GM10847 (cell line): ENCODE results near the gene LPCAT3.
A peak's percentile ranks its signal among the peaks of the same experiment; 100 is the strongest.

Experiments used
- POLR2A ChIP-seq: IDR thresholded peaks from 2 replicates; pipeline ENCODE4 v1.6.1; 2011; ENCODE audit not compliant: insufficient read length; ENCODE audit errors: extremely low read depth

Gene LPCAT3

DNA sequence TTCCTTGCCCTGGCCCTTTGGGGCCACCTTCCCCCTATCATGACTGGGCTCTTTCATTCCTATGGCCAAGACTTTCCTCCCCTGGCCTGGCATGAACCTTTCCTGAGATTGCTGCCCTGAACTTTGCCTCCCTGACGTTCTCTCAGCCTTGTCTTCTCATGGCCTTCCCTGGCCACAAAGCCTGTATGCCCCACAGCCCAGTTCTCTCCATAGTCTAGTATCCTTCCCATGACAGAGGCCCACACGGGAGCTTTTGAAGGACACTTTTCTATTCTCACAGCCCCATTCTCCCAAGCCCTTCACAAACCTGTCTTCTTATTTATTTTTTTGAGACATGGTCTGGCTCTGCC is 79.1 kb downstream of the LPCAT3 start:
- no peak for TF ChIP-seq POLR2A

DNA sequence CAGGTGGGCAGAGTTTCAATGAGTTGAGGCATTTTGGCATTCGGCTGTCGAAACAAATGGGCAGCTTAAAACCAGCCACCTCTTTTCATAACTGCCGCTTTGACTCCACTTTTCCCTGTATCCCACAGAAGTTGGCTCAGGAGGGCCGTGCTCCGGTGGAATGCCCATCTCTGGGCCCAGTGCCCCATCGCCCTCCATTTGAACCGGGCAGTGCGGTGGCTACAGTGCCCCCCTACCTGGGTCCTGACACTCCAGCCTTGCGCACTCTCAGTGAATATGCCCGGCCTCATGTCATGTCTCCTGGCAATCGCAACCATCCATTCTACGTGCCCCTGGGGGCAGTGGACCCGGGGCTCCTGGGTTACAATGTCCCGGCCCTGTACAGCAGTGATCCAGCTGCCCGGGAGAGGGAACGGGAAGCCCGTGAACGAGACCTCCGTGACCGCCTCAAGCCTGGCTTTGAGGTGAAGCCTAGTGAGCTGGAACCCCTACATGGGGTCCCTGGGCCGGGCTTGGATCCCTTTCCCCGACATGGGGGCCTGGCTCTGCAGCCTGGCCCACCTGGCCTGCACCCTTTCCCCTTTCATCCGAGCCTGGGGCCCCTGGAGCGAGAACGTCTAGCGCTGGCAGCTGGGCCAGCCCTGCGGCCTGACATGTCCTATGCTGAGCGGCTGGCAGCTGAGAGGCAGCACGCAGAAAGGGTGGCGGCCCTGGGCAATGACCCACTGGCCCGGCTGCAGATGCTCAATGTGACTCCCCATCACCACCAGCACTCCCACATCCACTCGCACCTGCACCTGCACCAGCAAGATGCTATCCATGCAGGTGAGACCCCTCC is 79.7 kb downstream of the LPCAT3 start:
- TF ChIP-seq POLR2A: no peak

GRCh38 chr12:6937481-6938352 is 80.6 kb downstream of the LPCAT3 start:
- peak; percentile 81 for TF ChIP-seq POLR2A

GRCh38 chr12:6936636-6937480 is 81.4 kb downstream of the LPCAT3 start:
- TF ChIP-seq POLR2A: peak; percentile 1

GRCh38 chr12:6936194-6936635 is 82.1 kb downstream of the LPCAT3 start:
- no peak for TF ChIP-seq POLR2A

GRCh38 chr12:6935371-6936193 is 82.7 kb downstream of the LPCAT3 start:
- no peak for TF ChIP-seq POLR2A

- TF ChIP-seq POLR2A: no peak
Measured at GRCh38 chr12:6934110-6934509, 84.2 kb downstream of the LPCAT3 start.

GRCh38 chr12:6932766-6933165 is 85.5 kb downstream of the LPCAT3 start:
- no peak for TF ChIP-seq POLR2A

- TF ChIP-seq POLR2A: no peak
Measured at GRCh38 chr12:6929466-6930452, 88.5 kb downstream of the LPCAT3 start.

DNA sequence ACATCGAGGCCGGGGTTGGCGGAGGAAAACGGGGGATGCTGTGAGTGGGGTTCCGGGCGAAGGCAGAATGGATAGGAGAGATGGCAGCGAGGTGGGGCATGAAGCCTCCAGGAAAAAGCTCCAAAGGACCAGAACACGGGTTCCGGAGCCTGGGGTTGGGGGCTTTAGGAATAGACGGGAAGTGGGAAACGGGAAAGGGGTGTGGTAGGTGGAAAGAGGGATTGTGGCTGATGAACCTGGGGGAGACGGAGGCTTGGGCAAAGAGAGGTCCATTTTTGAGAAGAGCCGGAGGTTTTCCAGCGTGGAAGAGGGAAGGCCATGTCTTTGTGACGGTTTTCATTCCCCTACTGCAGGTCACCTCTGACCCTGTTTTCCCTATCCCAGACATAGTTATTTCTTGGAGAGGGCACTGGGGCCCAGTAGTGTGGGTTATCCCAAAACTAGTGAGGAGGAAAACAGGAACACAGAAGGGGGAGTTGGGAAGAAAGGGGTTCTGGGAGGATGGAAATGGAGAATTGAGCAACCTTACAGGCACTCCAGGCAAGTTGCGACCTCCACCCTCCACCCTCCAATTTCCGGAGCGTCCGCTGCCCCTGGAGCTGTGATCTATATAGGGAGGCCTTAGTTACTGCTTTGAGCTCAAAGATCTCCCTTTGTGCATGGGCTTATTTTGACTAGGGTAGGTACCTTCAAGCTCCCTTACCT is 89.4 kb downstream of the LPCAT3 start:
- no peak for TF ChIP-seq POLR2A

DNA sequence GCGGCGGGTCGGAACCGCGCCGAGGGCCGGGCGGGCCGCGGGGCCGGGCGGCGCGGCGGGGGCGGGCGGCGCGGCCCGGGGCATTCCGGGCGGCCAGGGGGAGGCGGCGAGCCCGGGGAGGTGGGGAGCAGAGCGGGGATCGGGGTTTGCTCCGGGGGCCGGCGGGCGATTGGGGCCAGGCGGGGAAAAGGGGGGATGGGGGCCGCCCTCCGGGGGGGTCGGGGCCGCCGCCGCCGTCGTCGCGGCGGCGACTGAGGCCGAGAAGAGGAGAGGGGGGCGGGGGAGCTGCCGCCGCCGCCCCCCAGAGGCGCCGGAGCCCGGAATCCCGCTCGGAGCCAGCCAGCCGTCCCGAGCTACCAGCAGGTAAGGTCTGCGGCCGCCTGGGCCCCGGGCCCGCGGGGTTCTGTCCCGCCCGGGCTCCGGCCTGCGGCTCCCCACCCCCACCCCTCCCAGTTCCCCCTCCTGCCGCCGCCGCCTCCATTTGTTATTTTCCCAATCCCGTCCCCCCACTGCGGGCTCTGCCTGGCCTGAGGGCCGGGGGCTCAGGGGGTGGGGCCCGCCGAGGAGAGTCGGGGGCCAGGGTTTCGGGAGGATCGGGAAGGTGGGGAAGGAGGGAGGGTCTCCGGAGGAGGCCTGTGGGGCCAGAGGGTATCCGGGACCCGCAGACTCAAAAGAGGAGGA is 90.1 kb downstream of the LPCAT3 start:
- no peak for TF ChIP-seq POLR2A

DNA sequence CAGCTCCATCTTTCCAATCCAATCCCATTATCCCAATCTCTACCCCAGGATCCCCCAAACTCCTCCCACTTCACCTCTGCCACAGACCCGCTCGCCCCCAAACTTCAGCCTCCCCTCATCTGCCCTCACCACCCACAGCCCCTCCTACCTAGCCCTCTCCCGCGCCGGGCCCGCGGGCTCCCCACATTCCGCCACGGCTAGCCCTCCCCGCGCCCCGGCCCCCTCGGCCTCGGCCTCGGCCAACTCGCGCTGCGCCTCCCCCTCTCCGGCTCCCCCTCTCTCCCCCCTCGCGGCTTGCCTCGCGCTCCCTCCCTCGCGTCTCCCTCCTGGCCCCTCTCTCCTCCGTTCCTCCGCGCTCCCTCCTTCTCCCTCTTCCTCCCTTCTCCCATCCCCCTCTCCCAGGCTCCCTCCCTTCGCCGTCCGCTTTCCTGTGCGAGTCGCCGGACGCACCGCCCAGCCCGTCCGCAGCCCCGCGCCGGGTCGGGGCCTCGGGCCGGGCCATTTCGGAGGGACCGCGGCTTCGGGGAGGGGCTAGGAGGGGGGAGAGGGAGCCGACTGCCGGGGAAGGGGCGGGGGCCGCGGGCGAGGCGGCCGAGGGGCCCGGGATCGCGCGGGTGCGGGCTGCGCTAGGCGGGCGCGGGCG is 90.8 kb downstream of the LPCAT3 start, which contains the start of gene ATN1:
Gene ATN1, plus strand, starts transcription at position 581 of the 643 bp plus-strand sequence. CDS start 6,043 bp downstream, outside the sequence.
- peak; percentile 46 for TF ChIP-seq POLR2A
